ENCODE measurements around the gene FGF8. TPM values are rescaled to one million over a fixed set of nuclear protein-coding genes. Genes with fewer than 3 reads are reported as not detected.

The FGF8 gene
- total and polyA plus RNA-seq, 2 of the 13 experiments (the other 11 are each of a cell fraction or from before 2014, with no cell fraction given) = not detected

DNA sequence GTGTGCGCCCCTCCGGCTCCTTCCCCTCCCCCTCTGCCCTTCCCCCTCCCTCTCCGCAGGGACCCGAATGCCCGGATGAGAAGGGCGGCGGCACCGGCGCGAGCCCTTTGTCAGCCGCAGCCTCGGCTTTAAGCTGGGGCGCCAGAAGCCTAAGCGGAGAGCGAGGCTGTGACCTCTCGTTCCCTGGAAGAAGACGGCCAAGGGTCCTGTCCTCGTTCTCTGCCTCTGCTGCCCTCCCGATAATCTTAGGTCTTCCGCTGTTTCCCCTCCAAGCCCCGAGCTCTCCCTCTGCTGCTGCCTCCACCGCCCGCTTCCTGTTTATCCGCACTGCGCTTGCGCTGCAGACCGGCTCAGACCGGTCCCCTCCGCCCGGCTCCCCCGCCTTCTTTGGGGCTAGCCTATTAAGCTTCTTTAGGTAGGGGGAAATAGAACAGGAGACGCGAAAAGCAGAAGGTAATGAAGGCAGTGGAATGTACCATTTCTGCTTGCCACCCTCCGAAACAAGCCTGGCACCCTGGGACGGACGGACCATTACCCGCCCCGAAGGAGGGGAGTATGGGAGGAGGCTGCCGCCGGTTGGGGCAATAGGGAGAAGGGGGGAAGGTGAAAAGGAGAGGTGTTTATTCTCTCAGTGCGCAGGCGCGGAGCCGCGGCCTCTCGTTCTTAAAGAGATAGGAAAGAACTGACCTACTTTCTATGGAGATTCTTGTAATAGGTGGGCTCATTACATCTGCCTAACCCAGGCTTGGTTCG, 42.4 kb upstream of the FGF8 start, which contains the start of gene OGA (continued):
- peak; percentile 2; the same call in 1 of the 2 replicates for TF ChIP-seq ZSCAN31 (CRISPR knock-in tag; IDR thresholded peaks at IDR 0.05; ENCODE audit: low read depth)
- TF ChIP-seq KLF15 (CRISPR knock-in tag; IDR thresholded peaks at IDR 0.05; ENCODE audit: borderline replicate concordance) = no peak
- peak; percentile 89 for TF ChIP-seq MIXL1 (CRISPR knock-in tag; IDR thresholded peaks at IDR 0.05)
- peak; percentile 91 for TF ChIP-seq SAP130 (CRISPR knock-in tag; IDR thresholded peaks at IDR 0.05; ENCODE audit: low read depth)
- TF ChIP-seq ZNF615 (CRISPR knock-in tag; IDR thresholded peaks at IDR 0.05; ENCODE audit: borderline replicate concordance) = no peak
- TF ChIP-seq, protein P1, sequence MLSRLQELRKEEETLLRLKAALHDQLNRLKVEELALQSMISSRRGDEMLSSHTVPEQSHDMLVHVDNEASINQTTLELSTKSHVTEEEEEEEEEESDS (CRISPR knock-in tag; IDR thresholded peaks at IDR 0.05; ENCODE audit: borderline replicate concordance) = no peak
- 0 out of 2 replicates have a peak, but pooled peaks have one; percentile 4 for TF ChIP-seq CBX5 (CRISPR knock-in tag; IDR thresholded peaks at IDR 0.05; ENCODE audit: borderline replicate concordance)
- peak; percentile 79 for TF ChIP-seq ZFP90 (CRISPR knock-in tag; IDR thresholded peaks at IDR 0.05; ENCODE audit: borderline replicate concordance)
- TF ChIP-seq MAX (IDR thresholded peaks at IDR 0.05) = peak; percentile 62; the same call in 1 of the 2 replicates
- TF ChIP-seq, protein P2, sequence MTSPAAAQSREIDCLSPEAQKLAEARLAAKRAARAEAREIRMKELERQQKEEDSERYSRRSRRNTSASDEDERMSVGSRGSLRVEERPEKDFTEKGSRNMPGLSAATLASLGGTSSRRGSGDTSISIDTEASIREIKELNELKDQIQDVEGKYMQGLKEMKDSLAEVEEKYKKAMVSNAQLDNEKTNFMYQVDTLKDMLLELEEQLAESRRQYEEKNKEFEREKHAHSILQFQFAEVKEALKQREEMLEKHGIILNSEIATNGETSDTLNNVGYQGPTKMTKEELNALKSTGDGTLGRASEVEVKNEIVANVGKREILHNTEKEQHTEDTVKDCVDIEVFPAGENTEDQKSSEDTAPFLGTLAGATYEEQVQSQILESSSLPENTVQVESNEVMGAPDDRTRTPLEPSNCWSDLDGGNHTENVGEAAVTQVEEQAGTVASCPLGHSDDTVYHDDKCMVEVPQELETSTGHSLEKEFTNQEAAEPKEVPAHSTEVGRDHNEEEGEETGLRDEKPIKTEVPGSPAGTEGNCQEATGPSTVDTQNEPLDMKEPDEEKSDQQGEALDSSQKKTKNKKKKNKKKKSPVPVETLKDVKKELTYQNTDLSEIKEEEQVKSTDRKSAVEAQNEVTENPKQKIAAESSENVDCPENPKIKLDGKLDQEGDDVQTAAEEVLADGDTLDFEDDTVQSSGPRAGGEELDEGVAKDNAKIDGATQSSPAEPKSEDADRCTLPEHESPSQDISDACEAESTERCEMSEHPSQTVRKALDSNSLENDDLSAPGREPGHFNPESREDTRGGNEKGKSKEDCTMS (CRISPR knock-in tag; conservative IDR thresholded peaks at IDR 0.05) = no peak
- TF ChIP-seq ZBTB7B (CRISPR knock-in tag; IDR thresholded peaks at IDR 0.05) = no peak
- peak; percentile 80 for TF ChIP-seq ZNF746 (CRISPR knock-in tag; IDR thresholded peaks at IDR 0.05)
- TF ChIP-seq ZNF770 (CRISPR knock-in tag; IDR thresholded peaks at IDR 0.05) = no peak
- no peak for TF ChIP-seq ZNF44 (CRISPR knock-in tag; IDR thresholded peaks at IDR 0.05)
- no peak for TF ChIP-seq SRSF9 (IDR thresholded peaks at IDR 0.05; ENCODE audit: borderline replicate concordance, insufficient read depth, low read depth, low read length, poor library complexity, severe bottlenecking)
- peak; percentile 14; the same call in 1 of the 2 replicates for TF ChIP-seq MEIS1 (CRISPR knock-in tag; IDR thresholded peaks at IDR 0.05; ENCODE audit: borderline replicate concordance)
- TF ChIP-seq ZMYM4 (CRISPR knock-in tag; IDR thresholded peaks at IDR 0.05) = peak; percentile 37; the same call in 1 of the 2 replicates
- peak; percentile 74 for TF ChIP-seq MEIS2 (CRISPR knock-in tag; IDR thresholded peaks at IDR 0.05)
- peak; percentile 82 for TF ChIP-seq ZNF143 (CRISPR knock-in tag; IDR thresholded peaks at IDR 0.05)
- no peak for TF ChIP-seq SP1 (IDR thresholded peaks at IDR 0.05)
- peak; percentile 60 for TF ChIP-seq SP1 (CRISPR knock-in tag; IDR thresholded peaks at IDR 0.05)
- TF ChIP-seq, protein P3, sequence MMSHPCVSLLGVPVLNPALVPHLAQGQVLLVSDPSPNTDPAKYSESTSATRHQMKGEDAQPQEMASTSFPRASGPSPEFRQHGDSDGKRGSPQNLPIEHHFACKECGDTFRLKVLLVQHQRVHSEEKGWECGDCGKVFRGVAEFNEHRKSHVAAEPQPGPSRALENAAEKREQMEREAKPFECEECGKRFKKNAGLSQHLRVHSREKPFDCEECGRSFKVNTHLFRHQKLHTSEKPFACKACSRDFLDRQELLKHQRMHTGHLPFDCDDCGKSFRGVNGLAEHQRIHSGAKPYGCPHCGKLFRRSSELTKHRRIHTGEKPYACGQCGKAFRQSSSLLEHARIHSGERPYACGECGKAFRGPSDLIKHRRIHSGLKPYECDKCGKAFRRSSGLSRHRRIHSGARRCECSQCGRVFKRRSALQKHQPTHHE (CRISPR knock-in tag; IDR thresholded peaks at IDR 0.05; ENCODE audit: borderline replicate concordance) = peak; percentile 16; the same call in 1 of the 2 replicates
- TF ChIP-seq FLYWCH1 (CRISPR knock-in tag; IDR thresholded peaks at IDR 0.05) = no peak
- TF ChIP-seq HMG20A (CRISPR knock-in tag; IDR thresholded peaks at IDR 0.05; ENCODE audit: borderline replicate concordance) = no peak
- no peak for TF ChIP-seq SMARCE1 (IDR thresholded peaks at IDR 0.05; ENCODE audit: borderline replicate concordance)
